Measurements from ENCODE around the gene GNB1L.

GNB1L gene

DNA sequence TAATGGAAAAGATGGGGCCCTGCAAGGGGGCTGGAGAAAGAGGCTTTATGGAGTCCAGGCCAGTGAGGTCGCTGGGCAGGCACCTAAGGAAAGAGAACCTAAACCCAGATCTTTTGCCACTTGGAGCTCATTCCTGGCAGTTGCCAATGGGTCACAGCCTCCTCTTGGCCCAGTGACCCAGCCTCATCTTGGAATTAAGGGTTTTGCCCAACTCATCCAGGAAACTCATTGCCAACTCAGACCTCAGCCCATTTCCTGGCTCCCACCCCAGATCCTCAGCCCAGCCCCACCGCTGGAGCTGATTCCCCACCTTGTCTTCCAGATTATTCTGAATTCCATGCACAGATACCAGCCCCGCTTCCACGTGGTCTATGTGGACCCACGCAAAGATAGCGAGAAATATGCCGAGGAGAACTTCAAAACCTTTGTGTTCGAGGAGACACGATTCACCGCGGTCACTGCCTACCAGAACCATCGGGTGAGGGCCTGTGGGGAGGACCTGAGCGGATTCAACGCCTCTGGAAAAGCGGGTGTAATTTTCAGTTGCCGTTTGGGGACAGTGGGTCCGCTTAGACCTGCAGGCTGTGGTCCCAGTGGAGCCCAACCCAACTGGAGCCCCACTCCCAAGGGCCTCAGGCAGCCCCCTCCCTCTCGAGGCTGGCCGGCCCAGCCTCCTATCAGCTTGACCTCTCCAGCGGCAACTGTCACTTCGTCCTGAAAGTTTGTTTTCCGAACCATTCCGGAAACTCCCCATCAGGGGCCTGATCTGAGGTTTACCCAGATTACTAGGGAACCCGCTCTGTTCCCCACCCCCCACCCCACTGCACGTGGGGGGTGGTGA, 89.8 kb downstream of the GNB1L start:
- Mint-ChIP-seq H3K27ac (no peak overlapping the region), H3K36me3 (ENCODE audit: insufficient read depth) (peaks cover 6% of the 10 kb centered on the region), H3K4me3 (peak overlapping the region; percentile 68), H3K4me1 (ENCODE audit: low read depth in 2 of 2) (peaks cover 9 to 10% of the 10 kb centered on the region in 2 donors), H3K27me3 (peaks cover 59 to 80% of the 10 kb centered on the region in 2 donors), H3K9me3 (no peaks in the 10 kb centered on the region)
- ATAC-seq (replicated peaks) (no peak), DNase-seq (no peak)

DNA sequence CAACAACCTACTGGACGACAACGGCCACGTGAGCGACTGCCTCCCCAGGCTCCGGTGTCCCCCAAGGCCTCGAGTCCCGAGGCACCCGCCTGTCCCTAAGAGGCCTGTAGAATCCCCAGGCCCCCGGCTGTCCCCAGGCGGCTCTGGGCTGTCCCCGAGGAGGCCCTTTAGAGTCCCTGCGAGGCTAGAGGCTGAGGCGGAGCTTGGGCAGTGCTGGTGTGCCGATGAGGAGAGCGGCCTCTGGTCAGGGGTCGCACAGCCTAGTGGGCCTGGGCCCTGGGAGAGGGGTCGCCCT, 90.4 kb downstream of the GNB1L start:
- H3K4me3 Mint-ChIP-seq: peak overlapping the region in 1 of 2 donors; percentile 48
- ATAC-seq (replicated peaks): no peak
- no peak overlapping the region for H3K27ac Mint-ChIP-seq
- H3K36me3 Mint-ChIP-seq (ENCODE audit: insufficient read depth): peaks cover 6% of the 10 kb centered on the region
- DNase-seq: no peak
- no peaks in the 10 kb centered on the region for H3K9me3 Mint-ChIP-seq
- peaks cover 59 to 80% of the 10 kb centered on the region in 2 donors for H3K27me3 Mint-ChIP-seq
- H3K4me1 Mint-ChIP-seq (ENCODE audit: low read depth in 2 of 2): peaks cover 14 to 15% of the 10 kb centered on the region in 2 donors

DNA sequence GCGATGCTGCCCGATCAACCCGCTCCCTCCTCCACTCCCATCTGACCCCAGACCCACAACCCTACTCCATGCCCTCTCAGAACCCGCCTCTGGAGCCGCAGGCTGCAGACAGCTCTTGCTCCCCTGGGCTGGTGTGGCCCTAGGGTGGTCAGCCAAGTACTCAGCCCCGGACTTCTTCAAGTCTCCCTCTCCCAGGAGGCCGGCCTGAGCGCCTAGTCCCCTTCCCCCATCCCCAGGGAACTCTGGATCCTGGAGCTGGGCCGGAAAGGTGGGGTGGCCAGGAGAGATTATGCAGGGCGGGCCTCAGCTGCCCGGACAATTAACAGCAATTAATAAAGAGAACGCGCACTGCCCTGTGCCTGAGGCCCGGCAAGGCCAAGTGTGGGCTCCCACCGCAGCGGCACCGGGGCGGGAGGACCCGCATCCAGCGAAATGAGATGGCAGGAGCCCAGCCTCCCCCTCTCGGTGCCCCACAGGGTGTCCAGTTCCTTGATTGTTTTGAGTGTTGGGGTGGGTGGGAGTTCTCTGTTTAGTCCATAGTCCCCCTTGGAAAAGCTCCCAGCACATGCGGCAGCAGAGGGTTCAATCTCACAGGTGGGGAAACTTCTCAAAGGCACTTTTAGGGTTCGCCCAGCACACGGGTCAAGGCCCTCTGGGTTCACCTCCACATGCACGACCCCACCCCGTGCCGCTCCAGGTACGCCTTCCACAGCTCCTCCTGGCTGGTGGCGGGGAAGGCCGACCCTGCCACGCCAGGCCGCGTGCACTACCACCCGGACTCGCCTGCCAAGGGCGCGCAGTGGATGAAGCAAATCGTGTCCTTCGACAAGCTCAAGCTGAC, 91.0 kb downstream of the GNB1L start:
- no peak for ATAC-seq (replicated peaks)
- Mint-ChIP-seq H3K4me3 (no peak overlapping the region), H3K4me1 (ENCODE audit: low read depth in 2 of 2) (peaks cover 14 to 15% of the 10 kb centered on the region in 2 donors), H3K9me3 (no peaks in the 10 kb centered on the region), H3K27me3 (peaks cover 56 to 82% of the 10 kb centered on the region in 2 donors), H3K27ac (no peak overlapping the region), H3K36me3 (ENCODE audit: insufficient read depth) (peaks cover 6% of the 10 kb centered on the region)
- no peak for DNase-seq

DNA sequence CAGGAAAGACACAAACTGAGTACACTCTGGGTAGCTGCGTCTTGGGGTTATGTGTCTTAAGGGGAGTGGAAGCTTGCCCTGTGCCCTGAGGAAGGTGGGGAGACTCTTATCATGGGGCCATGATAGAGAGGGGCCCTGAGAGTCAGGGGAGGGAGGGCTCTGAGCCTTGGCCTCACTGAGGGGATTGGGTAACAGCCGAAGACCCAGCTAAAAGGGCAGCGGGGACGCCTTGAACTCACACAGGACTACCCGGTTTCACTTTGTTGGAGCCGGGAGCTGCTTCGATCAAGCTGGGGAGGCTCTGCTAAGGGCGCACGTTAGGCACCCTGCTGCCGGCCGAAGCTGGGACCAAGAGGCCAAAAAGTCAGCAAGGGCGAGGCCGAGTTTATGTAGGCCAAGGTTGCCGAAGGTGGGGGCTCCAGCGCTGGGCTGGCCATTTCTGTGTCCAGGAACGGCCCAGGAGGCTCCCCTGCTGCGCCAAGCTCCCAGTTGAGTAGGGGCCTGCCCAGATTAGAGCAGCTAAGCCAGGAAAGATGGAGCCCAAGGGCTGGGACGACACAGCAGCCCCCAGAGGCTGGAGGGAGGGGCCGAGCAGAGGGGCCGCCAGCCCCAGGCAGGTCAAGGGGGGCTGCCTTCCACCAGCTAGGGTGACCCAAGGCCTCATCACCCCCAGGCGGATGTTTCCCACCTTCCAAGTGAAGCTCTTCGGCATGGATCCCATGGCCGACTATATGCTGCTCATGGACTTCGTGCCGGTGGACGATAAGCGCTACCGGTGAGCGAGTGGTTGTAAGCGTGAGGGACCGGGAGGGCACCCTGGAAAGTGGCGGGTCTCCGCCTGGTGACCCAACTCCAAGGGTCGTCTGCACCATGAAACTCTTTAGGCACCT, 91.9 kb downstream of the GNB1L start:
- no peak for DNase-seq
- Mint-ChIP-seq H3K4me3 (no peak overlapping the region), H3K27ac (no peak overlapping the region), H3K9me3 (no peaks in the 10 kb centered on the region), H3K4me1 (ENCODE audit: low read depth in 2 of 2) (peaks cover 15 to 16% of the 10 kb centered on the region in 2 donors), H3K27me3 (peaks cover 58 to 82% of the 10 kb centered on the region in 2 donors), H3K36me3 (ENCODE audit: insufficient read depth) (peaks cover 6% of the 10 kb centered on the region)
- ATAC-seq (replicated peaks): no peak

DNA sequence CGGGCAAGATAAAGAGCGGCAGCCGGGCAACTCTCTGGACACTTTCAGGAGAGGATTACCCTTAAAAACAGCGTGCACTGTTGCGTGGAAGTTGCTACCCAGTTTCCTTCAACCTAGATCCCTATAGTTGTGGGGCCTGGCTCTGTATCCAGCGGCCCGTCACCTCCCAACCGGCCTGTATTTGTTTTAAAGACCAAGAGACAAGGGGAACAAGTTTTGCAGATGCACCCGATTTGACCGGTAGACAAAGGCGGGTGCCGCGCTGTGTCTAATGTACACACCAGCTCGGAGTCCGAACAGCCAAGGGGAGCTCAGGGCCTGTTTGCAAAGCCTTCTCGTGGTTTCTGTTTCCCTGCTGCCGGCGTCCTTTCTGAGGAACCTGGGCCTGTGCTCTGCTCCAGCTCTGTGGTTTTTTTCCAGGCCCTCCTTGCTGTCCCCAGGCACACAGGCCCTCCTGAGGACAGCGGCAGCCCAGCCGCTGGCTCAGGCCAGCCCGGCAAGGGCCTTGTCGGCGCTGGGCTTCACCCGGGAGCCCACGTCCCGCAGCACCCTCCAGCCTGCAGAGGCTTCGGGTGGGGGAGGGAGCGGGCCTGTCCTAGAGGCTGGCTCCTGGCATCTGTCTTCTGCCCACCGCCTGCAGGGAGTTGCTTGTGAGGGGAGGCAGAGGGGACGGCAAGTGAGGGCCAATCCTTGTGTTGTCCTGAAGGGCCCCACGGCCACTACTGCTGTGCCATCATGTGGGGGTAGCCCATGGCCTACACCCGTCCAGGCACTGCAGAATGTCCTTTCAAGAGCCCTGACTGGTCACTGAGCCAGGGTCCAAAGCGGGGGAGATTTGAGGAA, 92.7 kb downstream of the GNB1L start:
- ATAC-seq (replicated peaks) (no peak), DNase-seq (no peak)
- Mint-ChIP-seq H3K9me3 (no peaks in the 10 kb centered on the region), H3K4me1 (ENCODE audit: low read depth in 2 of 2) (peaks cover 16 to 20% of the 10 kb centered on the region in 2 donors), H3K27ac (no peak overlapping the region), H3K36me3 (ENCODE audit: insufficient read depth) (peaks cover 6% of the 10 kb centered on the region), H3K4me3 (peak overlapping the region; percentile 52 to 71), H3K27me3 (peaks cover 56 to 82% of the 10 kb centered on the region in 2 donors)

DNA sequence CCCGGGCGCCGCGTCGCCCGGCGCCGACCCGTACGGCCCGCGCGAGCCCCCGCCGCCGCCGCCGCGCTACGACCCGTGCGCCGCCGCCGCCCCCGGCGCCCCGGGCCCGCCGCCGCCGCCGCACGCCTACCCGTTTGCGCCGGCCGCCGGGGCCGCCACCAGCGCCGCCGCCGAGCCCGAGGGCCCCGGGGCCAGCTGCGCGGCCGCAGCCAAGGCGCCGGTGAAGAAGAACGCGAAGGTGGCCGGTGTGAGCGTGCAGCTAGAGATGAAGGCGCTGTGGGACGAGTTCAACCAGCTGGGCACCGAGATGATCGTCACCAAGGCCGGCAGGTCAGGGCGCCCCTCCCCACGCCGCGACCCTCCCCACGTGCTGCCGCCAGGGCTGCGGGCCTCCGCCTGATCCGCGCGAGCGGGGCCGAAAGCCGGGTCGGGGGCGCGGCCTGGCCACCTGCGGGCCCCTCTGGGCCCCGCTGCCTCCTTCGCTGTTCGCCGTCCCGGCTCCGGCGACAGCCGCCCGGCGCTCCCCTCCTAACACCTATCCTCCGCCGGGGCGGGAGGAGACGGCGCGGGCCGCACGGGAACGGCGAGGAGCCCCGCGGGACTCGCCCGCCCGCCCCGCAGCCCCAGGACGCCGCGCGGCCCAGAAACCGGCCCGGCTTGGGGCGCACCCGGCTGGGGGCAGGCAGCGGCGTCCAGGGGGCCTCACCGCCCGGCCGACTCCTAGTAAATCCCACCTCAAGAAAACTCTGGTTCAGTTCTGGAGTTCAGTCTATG, 93.5 kb downstream of the GNB1L start:
- no peak overlapping the region for H3K27ac Mint-ChIP-seq
- no peaks in the 10 kb centered on the region for H3K9me3 Mint-ChIP-seq
- ATAC-seq (replicated peaks) (no peak), DNase-seq (no peak)
- peak overlapping the region; percentile 52 to 71 for H3K4me3 Mint-ChIP-seq
- H3K4me1 Mint-ChIP-seq (ENCODE audit: low read depth in 2 of 2): peaks cover 19 to 20% of the 10 kb centered on the region in 2 donors
- peaks cover 6% of the 10 kb centered on the region for H3K36me3 Mint-ChIP-seq (ENCODE audit: insufficient read depth)
- peaks cover 59 to 89% of the 10 kb centered on the region in 2 donors for H3K27me3 Mint-ChIP-seq

DNA sequence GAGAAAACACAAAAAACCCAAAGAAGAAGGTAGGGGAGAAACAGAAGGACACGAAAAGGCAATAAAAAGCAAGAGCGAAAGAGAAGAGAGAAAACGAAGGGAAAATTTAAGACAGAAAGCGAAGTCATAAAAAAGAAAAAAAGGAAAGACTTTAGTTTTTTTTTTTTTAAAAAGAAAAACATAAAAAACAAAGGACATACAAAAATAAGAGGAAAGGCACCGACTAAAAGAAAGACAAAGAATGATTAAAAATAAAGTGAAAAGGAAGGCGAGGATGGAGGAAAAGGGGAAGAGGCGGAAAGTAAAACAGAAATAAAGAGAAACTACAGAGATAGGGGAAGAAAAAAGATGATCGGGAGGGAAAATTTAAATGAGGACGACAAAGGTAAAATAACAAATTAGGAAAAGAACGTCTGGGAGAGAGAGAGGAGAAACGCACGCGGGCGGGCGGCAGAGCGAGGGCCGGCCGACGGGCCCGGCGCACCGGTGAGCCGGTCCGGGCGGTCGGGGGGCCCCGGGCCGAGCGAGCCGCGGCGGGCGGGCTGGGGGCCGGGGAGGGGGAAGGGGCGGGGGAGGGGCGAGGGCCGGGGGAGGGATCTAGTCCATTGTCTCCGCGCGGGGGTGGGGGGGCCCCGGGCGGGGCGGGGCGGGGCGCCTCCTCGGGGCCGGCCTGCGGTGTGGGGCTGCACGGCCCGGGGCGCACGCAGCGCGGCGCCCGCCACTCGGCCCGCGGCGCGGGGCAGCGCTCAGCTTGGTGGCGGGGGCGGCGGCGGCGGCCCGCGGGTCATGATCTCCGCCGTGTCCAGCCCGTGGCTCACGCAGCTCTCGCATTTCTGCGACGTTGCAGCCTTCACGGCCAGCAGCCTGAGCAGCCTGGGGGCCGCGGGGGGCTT, 94.4 kb downstream of the GNB1L start, which contains the start of gene TBX1:
Gene TBX1 (plus strand): TSS at position 721 of the 893 bp plus-strand sequence. CDS start 66 bp downstream, at position 787.
- peak within 1 kb of the TSS; percentile 74 to 80 for H3K4me3 Mint-ChIP-seq
- H3K27me3 Mint-ChIP-seq: peaks cover 63 to 94% of the 10 kb centered on the region in 2 donors
- peaks cover 24% of the 10 kb centered on the region in 2 donors for H3K4me1 Mint-ChIP-seq (ENCODE audit: low read depth in 2 of 2)
- ATAC-seq (replicated peaks): no peak
- H3K36me3 Mint-ChIP-seq (ENCODE audit: insufficient read depth): peaks cover 6% of the 10 kb centered on the region
- no peak within 1 kb of the TSS for H3K27ac Mint-ChIP-seq
- no peaks in the 10 kb centered on the region for H3K9me3 Mint-ChIP-seq
- DNase-seq: no peak

DNA sequence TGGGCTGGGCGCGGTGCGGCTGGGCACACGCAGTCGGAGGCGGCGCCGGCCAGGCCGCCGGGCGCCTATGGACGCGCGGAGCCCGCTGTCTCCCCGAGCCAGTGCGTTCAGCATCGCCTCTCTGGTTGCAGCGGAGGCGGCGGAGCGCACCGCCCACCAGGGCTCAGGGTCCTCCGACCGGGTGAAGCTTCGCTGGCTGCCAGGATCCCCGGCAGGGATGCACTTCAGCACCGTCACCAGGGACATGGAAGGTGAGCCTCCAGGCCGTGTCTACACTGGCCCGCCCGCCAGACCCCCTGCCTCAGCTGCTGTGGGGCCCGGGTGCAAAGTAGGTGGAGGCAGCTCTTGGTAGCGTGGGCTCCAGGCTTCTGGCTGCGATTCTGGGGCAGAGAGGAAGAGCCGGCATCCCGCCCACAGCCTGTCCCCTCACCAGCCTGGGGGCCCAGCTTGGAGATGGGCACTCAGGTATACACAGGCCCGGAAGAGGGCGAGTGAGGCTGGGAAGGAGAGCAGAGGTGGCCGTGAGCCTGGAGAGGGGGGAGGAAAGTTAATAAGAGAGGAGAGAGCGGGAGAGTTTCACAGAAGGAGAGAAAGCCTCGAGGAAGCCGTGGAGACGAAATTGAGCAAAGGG, 95.1 kb downstream of the GNB1L start:
- no peak overlapping the region for H3K27ac Mint-ChIP-seq
- H3K9me3 Mint-ChIP-seq: no peaks in the 10 kb centered on the region
- DNase-seq (no peak), ATAC-seq (replicated peaks) (no peak)
- H3K36me3 Mint-ChIP-seq (ENCODE audit: insufficient read depth): peaks cover 3% of the 10 kb centered on the region
- H3K27me3 Mint-ChIP-seq: peaks cover 57 to 94% of the 10 kb centered on the region in 2 donors
- H3K4me1 Mint-ChIP-seq (ENCODE audit: low read depth in 2 of 2): peaks cover 24% of the 10 kb centered on the region in 2 donors
- H3K4me3 Mint-ChIP-seq: peak overlapping the region; percentile 74 to 80

DNA sequence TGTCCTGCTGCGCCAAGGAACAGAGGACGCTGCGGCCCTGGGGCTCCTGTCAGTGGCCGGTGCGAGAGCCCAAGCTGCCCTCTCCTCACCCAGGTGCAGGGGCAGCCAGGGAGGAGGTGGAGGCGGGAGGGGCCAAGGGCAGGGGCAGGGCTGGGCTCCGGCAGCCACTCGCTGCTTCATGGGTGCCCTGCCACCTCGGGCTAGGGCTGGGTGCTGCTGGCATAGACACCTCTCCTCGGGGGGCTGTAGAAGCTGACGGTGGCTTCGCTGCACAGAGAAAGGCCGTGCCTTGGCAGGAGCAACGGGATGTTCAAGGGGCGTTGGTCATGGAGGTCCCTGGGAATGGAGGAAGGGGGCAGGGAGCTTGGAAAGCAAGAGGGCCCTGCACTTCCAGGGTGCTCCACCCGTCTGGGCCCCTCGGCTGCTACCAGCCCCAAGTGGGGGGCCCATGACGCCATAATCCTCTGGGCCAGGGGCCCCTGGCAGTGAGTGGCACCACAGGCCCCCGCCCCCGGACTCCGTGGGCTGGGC, 95.7 kb downstream of the GNB1L start:
- peak overlapping the region in 1 of 2 donors; percentile 48 for H3K4me3 Mint-ChIP-seq

DNA sequence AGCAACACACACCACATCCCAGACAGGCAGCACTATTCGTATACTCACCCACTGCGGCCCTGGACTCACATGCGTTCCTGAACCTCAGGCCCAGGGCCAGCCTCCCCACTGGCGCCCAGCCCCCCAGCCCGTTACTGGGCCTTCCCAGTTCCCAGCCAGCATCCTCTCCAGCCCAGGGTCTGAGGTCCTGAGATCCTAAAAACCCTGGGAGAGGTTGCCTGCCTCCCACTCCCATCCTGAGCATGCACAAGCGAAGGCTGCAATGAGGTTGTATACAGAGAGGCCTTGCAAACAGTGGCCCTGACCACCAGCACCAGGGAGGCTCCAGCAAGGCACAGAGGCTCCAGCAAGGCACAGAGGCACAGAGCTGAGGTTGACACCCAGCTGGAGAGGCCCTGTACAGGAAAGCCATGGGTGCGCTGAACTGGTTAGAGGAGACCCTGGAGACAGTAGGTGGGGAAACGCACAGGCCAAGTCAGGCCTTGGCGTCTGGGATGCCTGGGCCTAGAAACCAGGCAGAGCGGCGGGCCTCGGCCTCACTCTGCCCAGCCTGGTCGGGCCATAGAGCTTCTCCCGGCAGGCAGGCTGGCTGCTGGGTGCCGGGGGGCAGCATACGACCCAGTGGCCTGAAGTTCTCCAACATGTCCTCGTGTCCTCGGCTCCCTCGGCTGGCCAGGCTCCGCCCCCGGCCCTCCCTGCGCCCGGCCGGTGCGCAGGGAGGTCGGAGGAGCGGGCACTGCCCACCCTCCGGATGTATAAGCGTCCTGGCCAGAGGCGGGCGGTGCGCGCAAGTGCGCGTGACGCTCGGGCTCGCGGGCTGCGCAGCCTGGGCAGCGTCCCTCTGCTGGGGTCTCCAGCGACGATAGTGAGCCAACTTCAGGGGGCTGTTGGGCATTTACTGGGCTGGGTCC, 96.4 kb downstream of the GNB1L start:
- DNase-seq (no peak), ATAC-seq (replicated peaks) (no peak)
- Mint-ChIP-seq H3K27ac (no peak overlapping the region), H3K4me1 (ENCODE audit: low read depth in 2 of 2) (peaks cover 24% of the 10 kb centered on the region in 2 donors), H3K4me3 (peak overlapping the region; percentile 71 to 78), H3K27me3 (peaks cover 59 to 94% of the 10 kb centered on the region in 2 donors), H3K9me3 (no peaks in the 10 kb centered on the region), H3K36me3 (ENCODE audit: insufficient read depth) (peaks cover 3% of the 10 kb centered on the region)

More for the DNA sequence above, 95.7 kb downstream of the GNB1L start:
- no peaks in the 10 kb centered on the region for H3K9me3 Mint-ChIP-seq
- peaks cover 61 to 94% of the 10 kb centered on the region in 2 donors for H3K27me3 Mint-ChIP-seq
- DNase-seq: no peak
- H3K27ac Mint-ChIP-seq: no peak overlapping the region
- H3K36me3 Mint-ChIP-seq (ENCODE audit: insufficient read depth): peaks cover 3% of the 10 kb centered on the region
- peaks cover 24% of the 10 kb centered on the region in 2 donors for H3K4me1 Mint-ChIP-seq (ENCODE audit: low read depth in 2 of 2)
- ATAC-seq (replicated peaks): no peak
